ENCODE results near the gene PPP1R3G.

Gene PPP1R3G

GRCh38 chr6:5084781-5085647, at the start of gene PPP1R3G:
Gene PPP1R3G (plus strand): TSS chr6:5085341. CDS start chr6:5085486, 145 bp downstream.
- TF ChIP-seq GATA3 (IDR thresholded peaks at IDR 0.05; ENCODE audit: low read depth, low read length) (no peak), GATA2 (IDR thresholded peaks at IDR 0.05; ENCODE audit: low read depth, low read length) (no peak)

GRCh38 chr6:5036269-5036668, 48.9 kb upstream of the PPP1R3G start:
- TF ChIP-seq GATA3 (IDR thresholded peaks at IDR 0.05; ENCODE audit: low read depth, low read length) (no peak), GATA2 (IDR thresholded peaks at IDR 0.05; ENCODE audit: low read depth, low read length) (no peak)

- TF ChIP-seq GATA3 (IDR thresholded peaks at IDR 0.05; ENCODE audit: low read depth, low read length): no peak
- no peak for TF ChIP-seq GATA2 (IDR thresholded peaks at IDR 0.05; ENCODE audit: low read depth, low read length)
Measured at GRCh38 chr6:5041955-5042354, 43.2 kb upstream of the PPP1R3G start.

- no peak for TF ChIP-seq GATA2 (IDR thresholded peaks at IDR 0.05; ENCODE audit: low read depth, low read length)
- no peak for TF ChIP-seq GATA3 (IDR thresholded peaks at IDR 0.05; ENCODE audit: low read depth, low read length)
Measured at GRCh38 chr6:5042436-5042835, 42.7 kb upstream of the PPP1R3G start.

- no peak for TF ChIP-seq GATA3 (IDR thresholded peaks at IDR 0.05; ENCODE audit: low read depth, low read length)
- no peak for TF ChIP-seq GATA2 (IDR thresholded peaks at IDR 0.05; ENCODE audit: low read depth, low read length)
Measured at GRCh38 chr6:5044866-5045265, 40.3 kb upstream of the PPP1R3G start.

- TF ChIP-seq GATA2 (IDR thresholded peaks at IDR 0.05; ENCODE audit: low read depth, low read length): no peak
- TF ChIP-seq GATA3 (IDR thresholded peaks at IDR 0.05; ENCODE audit: low read depth, low read length): no peak
Measured at GRCh38 chr6:5045416-5045815, 39.7 kb upstream of the PPP1R3G start.

- TF ChIP-seq GATA2 (IDR thresholded peaks at IDR 0.05; ENCODE audit: low read depth, low read length): no peak
Measured at GRCh38 chr6:5046430-5046829, 38.7 kb upstream of the PPP1R3G start.

GRCh38 chr6:5050009-5050408, 35.1 kb upstream of the PPP1R3G start:
- TF ChIP-seq GATA3 (IDR thresholded peaks at IDR 0.05; ENCODE audit: low read depth, low read length) (no peak), GATA2 (IDR thresholded peaks at IDR 0.05; ENCODE audit: low read depth, low read length) (no peak)

GRCh38 chr6:5051394-5051793, 33.7 kb upstream of the PPP1R3G start:
- no peak for TF ChIP-seq GATA3 (IDR thresholded peaks at IDR 0.05; ENCODE audit: low read depth, low read length)
- TF ChIP-seq GATA2 (IDR thresholded peaks at IDR 0.05; ENCODE audit: low read depth, low read length): no peak

GRCh38 chr6:5053038-5053437, 32.1 kb upstream of the PPP1R3G start:
- TF ChIP-seq GATA3 (IDR thresholded peaks at IDR 0.05; ENCODE audit: low read depth, low read length) (no peak), GATA2 (IDR thresholded peaks at IDR 0.05; ENCODE audit: low read depth, low read length) (no peak)

GRCh38 chr6:5053864-5054244, 31.3 kb upstream of the PPP1R3G start:
- TF ChIP-seq GATA2 (IDR thresholded peaks at IDR 0.05; ENCODE audit: low read depth, low read length) (no peak), GATA3 (IDR thresholded peaks at IDR 0.05; ENCODE audit: low read depth, low read length) (no peak)

- no peak for TF ChIP-seq GATA2 (IDR thresholded peaks at IDR 0.05; ENCODE audit: low read depth, low read length)
- TF ChIP-seq GATA3 (IDR thresholded peaks at IDR 0.05; ENCODE audit: low read depth, low read length): no peak
Measured at GRCh38 chr6:5054245-5054873, 30.8 kb upstream of the PPP1R3G start.

- TF ChIP-seq GATA2 (IDR thresholded peaks at IDR 0.05; ENCODE audit: low read depth, low read length) (no peak), GATA3 (IDR thresholded peaks at IDR 0.05; ENCODE audit: low read depth, low read length) (no peak)
Measured at GRCh38 chr6:5055118-5055517, 30.0 kb upstream of the PPP1R3G start.

GRCh38 chr6:5058254-5058653, 26.9 kb upstream of the PPP1R3G start:
- TF ChIP-seq GATA3 (IDR thresholded peaks at IDR 0.05; ENCODE audit: low read depth, low read length) (no peak), GATA2 (IDR thresholded peaks at IDR 0.05; ENCODE audit: low read depth, low read length) (no peak)
